SU-DHL-6 (cell line): ENCODE measurements around the gene AATK.

Experiments used
- H2AFZ ChIP-seq: fragments of 200-600 bp; sonication (generic); 2 replicates; pipeline ENCODE4 v1.6.1; 2014; ENCODE audit warnings: low read depth, mild to moderate bottlenecking, moderate library complexity, mixed read lengths, antibody characterized with exemption, low read length; ENCODE audit not compliant: severe bottlenecking
- H3F3A ChIP-seq: fragments of 200-600 bp; shearing (Covaris generic); 2 replicates; pipeline ENCODE4 v1.6.0; 2016; ENCODE audit warnings: antibody characterized with exemption, mild to moderate bottlenecking; ENCODE audit not compliant: insufficient read depth
- H3K27ac ChIP-seq: fragments of 200-600 bp; sonication (generic); 2 replicates; pipeline ENCODE4 v1.5.1; 2016; ENCODE audit warnings: low read depth, mild to moderate bottlenecking, low read length, moderate library complexity, mixed read lengths
- H3K27me3 ChIP-seq: fragments of 200-600 bp; sonication (generic), shearing (Covaris generic); 2 replicates; pipeline ENCODE4 v1.6.0; 2014; ENCODE audit warnings: mild to moderate bottlenecking, low read length
- H3K36me3 ChIP-seq: fragments of 200-600 bp; sonication (generic); 2 replicates; pipeline ENCODE4 v1.6.1; 2014; ENCODE audit warnings: mild to moderate bottlenecking, low read length, mixed read lengths
- H3K4me2 ChIP-seq: fragments of 300-600, 200-600 bp; shearing (Covaris generic), sonication (generic); 2 replicates; pipeline ENCODE4 v1.6.0; 2014; ENCODE audit warnings: low read length, low read depth, mild to moderate bottlenecking; ENCODE audit not compliant: poor library complexity, severe bottlenecking
- H3K4me3 ChIP-seq: fragments of 200-600 bp; sonication (generic); 2 replicates; pipeline ENCODE4 v1.5.1; 2014; ENCODE audit warnings: antibody characterized with exemption, low read length, mild to moderate bottlenecking, mixed read lengths; ENCODE audit not compliant: insufficient read depth, poor library complexity, severe bottlenecking
- H3K79me2 ChIP-seq: fragments of 200-600 bp; sonication (generic); 2 replicates; pipeline ENCODE4 v1.6.1; 2014; ENCODE audit warnings: mild to moderate bottlenecking, low read length, moderate library complexity; ENCODE audit not compliant: insufficient read depth
- H3K9ac ChIP-seq: fragments of 200-600 bp; sonication (generic); 2 replicates; pipeline ENCODE4 v1.7.0; 2014; ENCODE audit warnings: mild to moderate bottlenecking, low read length
- H3K9me2 ChIP-seq: fragments of 200-600 bp; sonication (generic); replicated peaks from 2 replicates; pipeline ENCODE4 v1.6.1; 2014; ENCODE audit warnings: low read length; ENCODE audit not compliant: insufficient read depth
- H3K9me3 ChIP-seq: fragments of 200-600 bp; sonication (generic); 2 replicates; pipeline ENCODE4 v1.6.1; 2014; ENCODE audit warnings: low read length, mixed read lengths; ENCODE audit not compliant: insufficient read depth
- H4K20me1 ChIP-seq: fragments of 200-600 bp; sonication (generic); 2 replicates; pipeline ENCODE4 v1.6.1; 2014; ENCODE audit warnings: low read depth, mild to moderate bottlenecking, antibody characterized with exemption, low read length, moderate library complexity, mixed read lengths
- CTCF ChIP-seq: fragments of 200-600 bp; sonication (generic); IDR thresholded peaks from one replicate; pipeline ENCODE4 v1.5.1; 2017; ENCODE audit warnings: antibody characterized with exemption, mild to moderate bottlenecking, low read length, moderate library complexity; ENCODE audit not compliant: insufficient read depth, poor library complexity, severe bottlenecking
- EZH2phosphoT487 ChIP-seq: fragments of 200-600 bp; sonication (generic), shearing (Covaris generic); conservative IDR thresholded peaks from 2 replicates; pipeline ENCODE4 v1.6.1; 2018; ENCODE audit warnings: mild to moderate bottlenecking, antibody characterized with exemption, low read length, moderate library complexity, mixed read lengths

Gene AATK

GRCh38 chr17:81086789-81087551 is 79.1 kb downstream of the AATK start:
- no peaks in the 10 kb centered on the region for H4K20me1 ChIP-seq
- TF ChIP-seq EZH2phosphoT487 = no peak
- TF ChIP-seq CTCF = no peak
- H3K36me3 ChIP-seq = no peaks in the 10 kb centered on the region
- H3K9ac ChIP-seq = no peak overlapping the region
- H3K4me2 ChIP-seq = no peak overlapping the region
- no peak overlapping the region for H2AFZ ChIP-seq
- H3K9me2 ChIP-seq = no peaks in the 10 kb centered on the region
- no peaks in the 10 kb centered on the region for H3K27me3 ChIP-seq
- H3K27ac ChIP-seq = no peak overlapping the region
- H3K79me2 ChIP-seq = no peaks in the 10 kb centered on the region
- H3K4me3 ChIP-seq = no peak overlapping the region
- H3F3A ChIP-seq = no peaks in the 10 kb centered on the region
- H3K9me3 ChIP-seq = no peaks in the 10 kb centered on the region

- no peaks in the 10 kb centered on the region for H3K79me2 ChIP-seq
- no peaks in the 10 kb centered on the region for H3K9me2 ChIP-seq
- H3K36me3 ChIP-seq = no peaks in the 10 kb centered on the region
- no peaks in the 10 kb centered on the region for H3K27me3 ChIP-seq
- H3K4me2 ChIP-seq = no peak overlapping the region
- no peaks in the 10 kb centered on the region for H3K9me3 ChIP-seq
- TF ChIP-seq CTCF (no peak), EZH2phosphoT487 (no peak)
- H3K27ac ChIP-seq = no peak overlapping the region
- H3K4me3 ChIP-seq = no peak overlapping the region
- no peak overlapping the region for H2AFZ ChIP-seq
- no peak overlapping the region for H3K9ac ChIP-seq
- H3F3A ChIP-seq = no peaks in the 10 kb centered on the region
- no peaks in the 10 kb centered on the region for H4K20me1 ChIP-seq
Measured at GRCh38 chr17:81085420-81085911, 80.6 kb downstream of the AATK start.

- Histone ChIP-seq H2AFZ (no peak overlapping the region), H3K4me3 (no peak overlapping the region), H3K27me3 (no peaks in the 10 kb centered on the region), H3K9ac (no peak overlapping the region), H3K9me2 (no peaks in the 10 kb centered on the region), H4K20me1 (no peaks in the 10 kb centered on the region), H3F3A (no peaks in the 10 kb centered on the region), H3K27ac (no peak overlapping the region), H3K4me2 (no peak overlapping the region), H3K36me3 (no peaks in the 10 kb centered on the region), H3K79me2 (no peaks in the 10 kb centered on the region), H3K9me3 (no peaks in the 10 kb centered on the region)
- TF ChIP-seq CTCF (no peak), EZH2phosphoT487 (no peak)
Measured at GRCh38 chr17:81084680-81085419, 81.2 kb downstream of the AATK start.
